DLD1 (cell line): Measurements from ENCODE around the gene GH1.
"Not testable (repeated sequence)": the region's sequence is repeated elsewhere in the genome, so short reads cannot be mapped to it uniquely, and the experiment has no call there.

ENCODE experiments used
- in situ Hi-C: cut with HindIII; loops from 2 replicates; pipeline ENCODE4 v1.10.0; 2017; ENCODE audit warnings: low sequenced_read_pairs

The GH1 gene

DNA sequence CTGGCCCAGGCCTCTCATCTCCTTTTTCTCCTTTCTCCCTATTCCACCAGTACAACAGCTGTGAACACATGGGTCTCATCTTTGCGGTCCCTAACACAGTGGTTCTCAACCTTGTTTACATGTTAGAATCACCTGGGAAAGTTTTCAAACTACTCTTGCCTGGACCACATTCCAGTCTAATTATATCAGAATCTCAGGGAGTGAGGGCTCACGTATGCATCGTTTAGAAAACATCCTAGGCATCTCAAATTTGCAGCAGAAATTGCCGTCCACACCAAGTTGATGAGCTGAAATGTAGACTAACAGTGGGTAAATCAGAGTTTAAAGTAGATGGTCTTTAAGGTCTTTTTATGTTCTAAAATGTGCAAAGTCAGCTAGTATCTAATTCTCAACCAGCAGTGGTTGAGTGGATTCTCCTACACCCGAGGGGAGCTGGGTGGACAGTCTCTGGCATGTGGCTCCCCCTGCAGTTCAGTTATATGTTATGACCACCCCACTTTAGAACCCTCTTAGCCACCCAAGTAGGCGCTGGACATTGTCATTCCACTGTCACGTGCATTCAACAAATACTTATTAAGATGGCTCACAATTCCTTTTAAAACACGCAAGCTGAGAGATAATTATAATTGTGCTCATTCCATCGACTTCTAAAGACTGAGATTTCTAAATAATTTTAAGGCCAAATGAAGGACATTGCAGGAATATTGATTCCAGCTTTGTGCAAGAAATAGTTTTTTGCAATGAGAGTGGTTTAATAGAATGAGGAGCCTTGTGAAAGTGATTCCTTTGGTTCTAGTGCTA lies 48.9 kb downstream of the GH1 start:
- in situ Hi-C loops: not testable (repeated sequence)
